NCI-H1105 treated with DMSO at 0.1 percent for 48 hours (cell line): ENCODE data around the gene NCAPH2.
A peak's percentile ranks its signal among the peaks of the same experiment; 100 is the strongest.
"Not testable (repeated sequence)": the region's sequence is repeated elsewhere in the genome, so short reads cannot be mapped to it uniquely, and the experiment has no call there.

Experiments
- DNase-seq: peaks from one replicate; lab custom pipeline; 2025; lab: John Stamatoyannopoulos, UW

NCAPH2 gene

DNA sequence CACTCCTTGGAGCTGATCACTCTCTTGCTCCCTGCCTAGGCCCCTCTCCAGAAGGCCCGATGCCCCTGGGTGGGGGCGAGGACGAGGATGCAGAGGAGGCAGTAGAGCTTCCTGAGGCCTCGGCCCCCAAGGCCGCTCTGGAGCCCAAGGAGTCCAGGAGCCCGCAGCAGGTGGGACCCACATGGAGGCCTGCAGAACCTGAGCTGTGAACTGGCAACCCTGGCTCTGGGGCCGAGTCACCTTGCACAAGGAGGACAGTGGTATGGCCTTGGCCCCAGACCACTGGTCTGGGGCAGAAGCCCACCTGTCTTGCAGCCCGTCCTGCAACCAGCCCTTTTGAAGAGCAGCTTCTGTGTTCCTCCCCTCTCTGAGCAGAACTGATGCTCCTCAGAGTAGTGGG is 11.1 kb downstream of the NCAPH2 start:
- no peak for DNase-seq

DNA sequence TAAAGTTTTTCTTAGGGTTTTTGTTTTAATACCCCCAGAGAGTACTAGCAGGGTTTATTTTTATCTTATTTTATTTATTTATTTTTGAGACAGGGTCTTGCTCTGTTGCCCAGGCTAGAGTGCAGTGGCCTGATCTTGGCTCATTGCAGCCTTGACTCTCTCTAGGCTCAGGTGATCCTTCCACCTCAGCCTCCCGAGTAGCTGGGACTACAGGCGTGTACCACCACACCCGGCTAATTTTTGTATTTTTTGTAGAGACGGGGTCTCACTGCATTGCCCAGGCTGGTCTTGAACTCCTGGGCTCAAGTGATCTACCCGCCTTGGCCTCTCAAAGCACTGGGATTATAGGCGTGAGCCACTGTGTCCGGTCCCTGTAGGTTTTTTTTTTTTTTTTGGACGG is 12.2 kb downstream of the NCAPH2 start:
- DNase-seq = not testable (repeated sequence)

DNA sequence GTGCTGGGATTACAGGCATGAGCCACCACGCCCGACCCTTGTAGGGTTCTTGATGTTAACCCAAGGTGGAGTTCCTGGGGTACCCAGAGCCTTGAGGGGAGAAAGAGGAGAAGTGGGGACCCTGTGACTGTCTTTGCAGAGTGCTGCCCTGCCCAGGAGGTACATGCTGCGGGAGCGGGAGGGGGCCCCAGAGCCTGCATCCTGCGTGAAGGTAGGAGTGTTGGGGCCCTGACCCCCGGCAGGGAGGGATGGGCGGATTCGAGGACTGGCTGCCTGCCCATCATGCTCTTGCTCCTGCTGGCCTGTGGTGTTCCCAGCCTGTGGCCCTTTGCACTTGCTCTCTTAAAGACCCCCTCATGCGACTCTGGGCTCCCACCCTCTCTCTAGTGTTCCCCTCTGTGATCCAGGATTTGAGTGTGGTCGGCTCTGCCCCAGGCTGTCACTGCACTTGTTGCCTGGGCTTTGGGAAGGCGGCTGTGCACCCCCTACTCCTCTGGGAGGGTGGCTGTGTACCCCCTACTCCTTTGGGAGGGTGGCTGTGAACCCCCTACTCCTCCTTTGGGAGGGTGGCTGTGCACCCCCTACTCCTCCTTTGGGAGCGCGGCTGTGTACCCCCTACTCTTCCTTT is 12.9 kb downstream of the NCAPH2 start:
- DNase-seq = no peak

DNA sequence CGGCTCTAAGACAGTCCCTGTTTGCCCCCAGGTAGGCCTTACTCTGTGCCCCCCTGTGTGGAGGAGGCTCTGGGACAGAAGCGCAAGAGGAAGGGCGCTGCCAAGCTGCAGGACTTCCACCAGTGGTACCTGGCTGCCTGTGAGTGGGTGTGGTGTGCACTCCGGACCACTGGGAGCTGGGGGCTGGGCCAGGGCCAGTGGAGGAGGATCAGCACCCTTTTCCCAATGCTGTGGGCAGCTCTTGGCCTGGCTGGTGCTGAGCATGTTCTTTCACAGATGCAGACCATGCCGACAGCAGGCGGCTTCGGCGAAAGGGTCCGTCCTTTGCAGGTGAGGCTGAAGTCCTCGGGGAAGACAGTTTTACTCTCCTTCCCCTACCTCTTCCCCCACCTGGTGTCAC is 13.7 kb downstream of the NCAPH2 start:
- DNase-seq = no peak

DNA sequence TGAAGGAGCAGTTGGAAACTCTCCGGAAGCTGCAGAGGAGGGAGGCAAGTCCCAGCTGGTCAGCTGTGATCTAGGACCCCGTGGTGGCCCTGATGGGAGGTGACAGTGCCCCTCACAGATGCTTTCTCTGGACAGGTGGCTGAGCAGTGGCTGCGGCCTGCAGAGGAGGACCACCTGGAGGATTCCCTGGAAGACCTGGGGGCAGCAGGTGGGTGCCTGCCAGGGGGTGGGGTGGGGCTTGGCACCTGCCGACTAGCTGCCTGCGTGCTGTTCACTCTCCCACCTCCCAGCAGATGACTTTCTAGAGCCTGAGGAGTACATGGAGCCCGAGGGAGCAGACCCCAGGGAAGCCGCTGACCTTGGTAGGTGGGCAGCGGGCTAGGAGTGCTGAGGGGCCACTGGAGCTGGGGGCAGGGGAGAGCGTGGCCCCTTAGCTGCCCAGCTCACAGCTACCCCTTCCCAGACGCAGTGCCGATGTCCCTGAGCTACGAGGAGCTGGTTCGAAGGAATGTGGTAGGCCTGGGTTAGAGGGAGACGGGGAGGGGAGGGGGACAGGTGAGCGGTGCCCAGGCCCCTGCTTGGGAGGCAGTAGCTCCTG is 14.3 kb downstream of the NCAPH2 start:
- no peak for DNase-seq

GRCh38 chr22:50522806-50523438 is 14.9 kb downstream of the NCAPH2 start:
- no peak for DNase-seq

DNA sequence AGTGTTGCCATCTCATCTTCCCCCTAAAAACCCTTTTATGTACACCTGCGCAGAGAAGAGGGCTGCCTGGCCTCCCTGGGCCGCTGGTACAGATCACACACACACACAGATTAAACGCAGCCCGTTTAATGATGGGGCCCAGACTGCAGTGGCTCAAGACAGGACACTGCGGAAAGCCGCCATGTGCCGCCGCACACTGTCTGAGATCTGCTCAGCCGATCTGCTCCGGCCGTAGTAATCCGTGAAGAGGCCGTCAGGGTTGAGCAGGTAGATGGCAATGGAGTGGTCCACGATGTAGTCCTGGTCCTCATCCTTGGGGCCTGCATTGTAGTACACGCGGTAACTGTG is 15.4 kb downstream of the NCAPH2 start:
- no peak for DNase-seq

- no peak for DNase-seq
These were observed 16.0 kb downstream of the NCAPH2 start for GRCh38 chr22:50523806-50524675.

- peak; percentile 46 for DNase-seq
These were observed 16.7 kb downstream of the NCAPH2 start for GRCh38 chr22:50524676-50525103.

- DNase-seq = peak; percentile 92
These were observed 17.3 kb downstream of the NCAPH2 start, which contains the start of gene SCO2 for GRCh38 chr22:50525104-50525857. SCO2 (minus strand) TSS chr22:50525598; CDS start chr22:50524411, 1,187 bp downstream.

DNA sequence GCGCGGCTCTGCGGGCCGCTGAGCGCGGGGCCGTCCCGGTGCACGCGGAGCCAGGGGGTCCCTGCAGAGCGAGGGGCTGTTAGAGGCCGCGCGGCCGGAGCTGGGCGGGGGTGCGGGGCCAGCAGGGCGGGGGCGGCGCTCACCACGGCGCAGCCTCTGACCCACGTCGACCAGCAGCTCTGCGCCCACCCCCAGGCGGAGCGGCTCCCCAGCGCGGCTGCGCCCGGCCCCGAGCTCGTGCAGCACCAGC is 17.8 kb downstream of the NCAPH2 start:
- DNase-seq = no peak

GRCh38 chr22:50526108-50526833 is 18.2 kb downstream of the NCAPH2 start:
- peak; percentile 62 for DNase-seq

GRCh38 chr22:50526834-50527801 is 19.1 kb downstream of the NCAPH2 start:
- no peak for DNase-seq

DNA sequence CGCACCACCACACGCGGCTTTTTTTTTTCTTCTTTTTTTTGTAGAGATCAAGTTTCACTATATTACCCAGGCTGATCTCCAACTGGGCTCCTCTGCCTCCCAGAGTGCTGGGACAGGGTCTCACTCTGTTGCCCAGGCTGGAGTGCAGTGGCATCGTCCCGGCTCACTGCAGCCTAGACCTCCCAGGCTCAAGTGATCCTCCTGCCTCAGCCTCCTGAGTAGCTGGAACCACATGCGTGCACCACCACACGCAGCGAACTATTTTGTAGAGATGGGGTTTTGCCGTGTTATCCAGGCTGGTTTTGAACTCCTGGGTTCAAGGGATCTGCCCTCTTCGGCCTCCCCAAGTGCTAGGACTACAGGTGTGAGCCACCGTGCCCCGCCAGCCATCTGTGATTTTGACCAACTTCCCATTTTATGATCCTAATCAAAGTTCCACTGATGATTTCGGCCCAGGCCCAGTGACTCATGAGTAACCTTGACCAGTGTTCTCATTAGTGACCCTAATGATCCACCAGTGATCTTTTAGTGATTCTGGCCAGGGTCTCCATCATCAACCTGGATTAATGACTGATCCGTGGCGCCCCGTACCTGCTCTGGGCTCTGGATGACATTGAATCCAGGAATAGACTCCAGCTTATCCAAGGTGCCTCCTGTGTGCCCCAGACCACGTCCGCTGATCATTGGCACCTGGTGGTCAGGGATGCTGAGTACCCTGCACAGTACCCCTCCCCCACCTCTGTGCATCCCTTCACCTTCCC is 20.1 kb downstream of the NCAPH2 start:
- DNase-seq = no peak

GRCh38 chr22:50528682-50529415 is 20.8 kb downstream of the NCAPH2 start:
- DNase-seq = no peak

- DNase-seq = no peak
These were observed 21.4 kb downstream of the NCAPH2 start for GRCh38 chr22:50529416-50529896.

DNA sequence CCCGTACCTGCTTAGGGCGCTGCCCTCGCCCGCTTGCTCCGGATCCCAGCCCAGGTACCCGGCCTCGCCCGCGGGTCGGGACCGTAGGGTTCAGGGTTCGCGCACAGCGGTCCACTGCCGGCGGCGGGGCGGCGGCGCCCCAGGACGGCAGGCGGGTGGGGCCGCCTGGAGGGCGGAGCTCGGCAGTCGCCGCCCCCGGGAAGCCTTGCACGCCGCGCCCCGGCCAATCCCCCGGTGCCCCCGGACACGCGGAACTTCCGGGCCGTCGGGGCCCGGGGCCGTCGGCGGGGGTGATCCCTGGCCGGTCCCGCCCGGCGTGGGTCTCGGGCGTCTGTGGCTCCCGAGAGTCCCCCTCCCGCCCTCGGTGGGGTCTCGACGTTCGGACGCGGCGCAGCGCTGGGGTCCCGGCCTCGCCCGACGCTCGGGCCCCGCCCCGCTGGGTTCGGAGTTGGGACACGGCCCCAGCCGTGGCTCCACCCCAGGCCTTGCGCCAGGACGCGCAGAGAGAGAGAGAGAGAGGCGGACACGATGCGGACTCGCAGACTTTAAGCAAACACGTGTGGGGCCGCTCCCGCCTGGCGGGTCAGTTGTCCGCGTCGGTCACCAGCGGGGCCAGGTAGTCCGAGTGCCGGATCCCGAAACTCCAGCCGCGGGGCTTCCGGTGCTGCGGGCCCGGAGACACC is 22.0 kb downstream of the NCAPH2 start, which contains the start of gene TYMP:
TYMP (minus strand) TSS at position 116 of the 683 bp plus-strand sequence. CDS start 303 bp downstream, outside the sequence.
- DNase-seq = no peak

- DNase-seq = no peak
These were observed 22.5 kb downstream of the NCAPH2 start for GRCh38 chr22:50530580-50530876.
